PC-9 (cell line): ENCODE results near the gene SLC35E3. TPM values are rescaled to one million over a fixed set of nuclear protein-coding genes. Genes with fewer than 3 reads are reported as not detected.
A peak's percentile ranks its signal among the peaks of the same experiment; 100 is the strongest.

Source experiments
- BruUV-seq: library from RNA; stranded (reverse); fragments of 400-500 nt; replicated peaks from 2 replicates; lab custom pipeline; 2021; lab: Mats Ljungman, UMichigan
- CTCF ChIA-PET: fragments of 300-600 bp; sonication (Branson Sonifier 250); formaldehyde crosslinking; loops from one replicate; lab custom pipeline; 2022; ENCODE audit warnings: antibody characterized with exemption; lab: Charles Lee
- POLR2A ChIA-PET: fragments of 300-600 bp; sonication (Branson Sonifier 250); formaldehyde crosslinking; loops from one replicate; lab custom pipeline; 2022; ENCODE audit warnings: antibody characterized with exemption; ENCODE audit not compliant: unreplicated experiment; lab: Charles Lee
- DNase-seq, 2 experiments: peaks; one replicate each; pipeline versions ENCODE4 v3.0.0 to v3.0.0-alpha.2; 2015 to 2022; ENCODE audit warnings: mixed read lengths in 1 of 2
- H2AFZ ChIP-seq: fragments of 200-600 bp; sonication (generic); 2 replicates; pipeline ENCODE4 v1.8.1; 2017; ENCODE audit warnings: antibody characterized with exemption
- H3F3A ChIP-seq: fragments of 200-600 bp; sonication (generic); 2 replicates; pipeline ENCODE4 v1.8.1; 2017; ENCODE audit warnings: antibody characterized with exemption, mild to moderate bottlenecking, low read depth; ENCODE audit not compliant: insufficient read depth
- H3K27ac ChIP-seq: fragments of 200-600 bp; sonication (generic); 2 replicates; pipeline ENCODE4 v1.6.1; 2016; ENCODE audit warnings: mixed run types
- H3K27me3 ChIP-seq: fragments of 200-600 bp; sonication (generic); 2 replicates; pipeline ENCODE4 v1.6.1; 2016; ENCODE audit warnings: low read depth, mixed run types; ENCODE audit not compliant: insufficient read depth
- H3K36me3 ChIP-seq: fragments of 200-600 bp; sonication (generic); 2 replicates; pipeline ENCODE4 v1.6.1; 2016; ENCODE audit warnings: low read depth, mixed run types
- H3K4me1 ChIP-seq: fragments of 200-600 bp; sonication (generic); replicated peaks from 2 replicates; pipeline ENCODE4 v1.6.1; 2016; ENCODE audit warnings: mixed run types; ENCODE audit not compliant: insufficient read depth
- H3K4me2 ChIP-seq: fragments of 200-600 bp; sonication (generic); 2 replicates; pipeline ENCODE4 v1.6.1; 2017; ENCODE audit warnings: mixed run types
- H3K4me3 ChIP-seq: fragments of 200-600 bp; sonication (generic); 2 replicates; pipeline ENCODE4 v1.6.1; 2016; ENCODE audit warnings: mixed run types
- H3K79me2 ChIP-seq: fragments of 200-600 bp; sonication (generic); 2 replicates; pipeline ENCODE4 v1.6.1; 2017; ENCODE audit warnings: low read depth, mixed run types
- H3K9me2 ChIP-seq: fragments of 200-600 bp; sonication (generic); 2 replicates; pipeline ENCODE4 v1.8.1; 2017; ENCODE audit warnings: mild to moderate bottlenecking; ENCODE audit not compliant: insufficient read depth
- H3K9me3 ChIP-seq: fragments of 200-600 bp; sonication (generic); 2 replicates; pipeline ENCODE4 v1.8.1; 2016; ENCODE audit warnings: low read depth; ENCODE audit not compliant: insufficient read depth
- H4K20me1 ChIP-seq: fragments of 200-600 bp; sonication (generic); 2 replicates; pipeline ENCODE4 v1.8.1; 2017; ENCODE audit not compliant: insufficient read depth
- CTCF ChIP-seq: fragments of 200-600 bp; sonication (generic); conservative IDR thresholded peaks from 2 replicates; pipeline ENCODE4 v1.6.1; 2017; ENCODE audit warnings: mixed run types, antibody characterized with exemption, mild to moderate bottlenecking, moderate library complexity
- EZH2 ChIP-seq: fragments of 200-600 bp; sonication (generic); IDR thresholded peaks from 2 replicates; pipeline ENCODE4 v1.8.0; 2017; ENCODE audit warnings: antibody characterized with exemption, low read depth
- intact Hi-C: fragments of 100-400 bp; cut with micrococcal nuclease; formaldehyde crosslinking; loops from one replicate; pipeline ENCODE4 v1.10.0; 2022; ENCODE audit not compliant: unreplicated experiment
- total RNA-seq: library from RNA; stranded (reverse); gene quantifications from 2 replicates; pipeline ENCODE4 v1.2.3, GENCODE V29; 2021

The SLC35E3 gene
- total RNA-seq, 1 experiment from 2014 or later, result 10.7 TPM

- no TSS peak for BruUV-seq
- POLR2A ChIA-PET, result interaction anchor here (0.6 kb wide), 1 partner anchor 489 kb away, joined by 3 read pairs; no protein-coding TSS in a partner anchor
- peaks cover 6% of the 10 kb centered on the region; the same call in 1 of the 2 replicates for H4K20me1 ChIP-seq
These were observed 78.7 kb downstream of the SLC35E3 start for GRCh38 chr12:68824597-68825250.

GRCh38 chr12:68825569-68826217 is 79.7 kb downstream of the SLC35E3 start:
- intact Hi-C loops, result no loop called here
- Histone ChIP-seq H3K79me2 (0 out of 2 replicates have a peak, but pooled peaks cover 3% of the 10 kb centered on the region), H3K9me2 (no peaks in the 10 kb centered on the region), H3K36me3 (peaks cover 62% of the 10 kb centered on the region), H3K27me3 (no peaks in the 10 kb centered on the region), H2AFZ (no peak overlapping the region), H3K9me3 (no peaks in the 10 kb centered on the region), H3K4me2 (no peak overlapping the region), H3K27ac (peak overlapping the region; percentile 8; the same call in 1 of the 2 replicates), H3F3A (peaks cover 30% of the 10 kb centered on the region), H4K20me1 (peaks cover 6% of the 10 kb centered on the region; the same call in 1 of the 2 replicates), H3K4me1 (no peaks in the 10 kb centered on the region), H3K4me3 (no peak overlapping the region)
- TF ChIP-seq EZH2 (no peak), CTCF (no peak)
- ChIA-PET POLR2A (interaction anchor here (0.6 kb wide), 1 partner anchor 490 kb away, joined by 3 read pairs; no protein-coding TSS in a partner anchor), CTCF (no interaction called here)
- no peak for DNase-seq
- no TSS peak for BruUV-seq

More at GRCh38 chr12:68824597-68825250, 78.7 kb downstream of the SLC35E3 start:
- intact Hi-C loops, result no loop called here
- H3K9me2 ChIP-seq, result no peaks in the 10 kb centered on the region
- peaks cover 27% of the 10 kb centered on the region for H3F3A ChIP-seq
- no peak for DNase-seq
- no peaks in the 10 kb centered on the region for H3K9me3 ChIP-seq
- no peak for TF ChIP-seq EZH2
- no peak for TF ChIP-seq CTCF
- no peak overlapping the region for H3K4me3 ChIP-seq
- CTCF ChIA-PET, result no interaction called here
- H2AFZ ChIP-seq, result no peak overlapping the region
- H3K27me3 ChIP-seq, result no peaks in the 10 kb centered on the region
- peaks cover 61% of the 10 kb centered on the region for H3K36me3 ChIP-seq
- H3K4me2 ChIP-seq, result no peak overlapping the region
- no peak overlapping the region for H3K27ac ChIP-seq
- no peaks in the 10 kb centered on the region for H3K4me1 ChIP-seq
- no peaks in the 10 kb centered on the region for H3K79me2 ChIP-seq

- ChIA-PET POLR2A (no interaction called here), CTCF (no interaction called here)
- peaks cover 59% of the 10 kb centered on the region for H3K36me3 ChIP-seq
- no peak overlapping the region for H3K4me3 ChIP-seq
- BruUV-seq, result no TSS peak
- no peaks in the 10 kb centered on the region for H3K9me3 ChIP-seq
- H3K9me2 ChIP-seq, result no peaks in the 10 kb centered on the region
- no peak overlapping the region for H2AFZ ChIP-seq
- H3K4me1 ChIP-seq, result no peaks in the 10 kb centered on the region
- 0 out of 2 replicates have a peak, but pooled peaks cover 3% of the 10 kb centered on the region for H3K79me2 ChIP-seq
- intact Hi-C loops, result no loop called here
- no peak for TF ChIP-seq CTCF
- TF ChIP-seq EZH2, result no peak
- H3K27me3 ChIP-seq, result no peaks in the 10 kb centered on the region
- peaks cover 30% of the 10 kb centered on the region for H3F3A ChIP-seq
- H3K4me2 ChIP-seq, result no peak overlapping the region
- 0 out of 2 replicates have a peak, but pooled peaks cover 6% of the 10 kb centered on the region for H4K20me1 ChIP-seq
- H3K27ac ChIP-seq, result peak overlapping the region; percentile 52
- no peak for DNase-seq
These were observed 82.1 kb downstream of the SLC35E3 start for GRCh38 chr12:68827895-68828671.
